Hepatocyte (in vitro differentiated cells): Measurements from ENCODE around the gene HNF4A. TPM values are rescaled to one million over a fixed set of nuclear protein-coding genes. Genes with fewer than 3 reads are reported as not detected.

Experiments
- DNase-seq: peaks from one replicate; pipeline ENCODE4 v3.0.0-alpha.2; 2016; ENCODE audit warnings: low spot score
- H2AFZ ChIP-seq: fragments of 200-600 bp; sonication (generic); 2 replicates; pipeline ENCODE4 v1.6.0; 2016; ENCODE audit warnings: antibody characterized with exemption, mild to moderate bottlenecking
- H3K27ac ChIP-seq: fragments of 200-600 bp; sonication (generic); 2 replicates; pipeline ENCODE4 v1.5.1; 2016; ENCODE audit warnings: mild to moderate bottlenecking
- H3K27me3 ChIP-seq: fragments of 200-600 bp; sonication (generic); 2 replicates; pipeline ENCODE4 v1.6.1; 2016
- H3K36me3 ChIP-seq: fragments of 200-600 bp; sonication (generic); replicated peaks from 2 replicates; pipeline ENCODE4 v1.5.1; 2016; ENCODE audit warnings: low read depth; ENCODE audit not compliant: insufficient read depth
- H3K4me1 ChIP-seq: fragments of 200-600 bp; sonication (generic); 2 replicates; pipeline ENCODE4 v1.5.1; 2016; ENCODE audit warnings: mild to moderate bottlenecking, moderate library complexity; ENCODE audit not compliant: insufficient read depth
- H3K4me2 ChIP-seq: fragments of 200-600 bp; sonication (generic); 2 replicates; pipeline ENCODE4 v1.6.0; 2016
- H3K4me3 ChIP-seq: fragments of 200-600 bp; sonication (generic); 2 replicates; pipeline ENCODE4 v1.5.1; 2016; ENCODE audit warnings: mild to moderate bottlenecking
- H3K79me2 ChIP-seq: fragments of 200-600 bp; sonication (generic); 2 replicates; pipeline ENCODE4 v1.6.0; 2017; ENCODE audit warnings: mild to moderate bottlenecking
- H3K9me2 ChIP-seq: fragments of 200-600 bp; sonication (generic); replicated peaks from 2 replicates; pipeline ENCODE4 v1.6.0; 2017; ENCODE audit warnings: mild to moderate bottlenecking; ENCODE audit not compliant: insufficient read depth
- H3K9me3 ChIP-seq: fragments of 200-600 bp; sonication (generic); 2 replicates; pipeline ENCODE4 v1.5.1; 2016; ENCODE audit warnings: low read depth, mild to moderate bottlenecking
- H4K20me1 ChIP-seq: fragments of 200-600 bp; sonication (generic); 2 replicates; pipeline ENCODE4 v1.6.0; 2016; ENCODE audit warnings: mild to moderate bottlenecking; ENCODE audit not compliant: insufficient read depth, poor library complexity, severe bottlenecking
- CTCF ChIP-seq: fragments of 200-600 bp; sonication (generic); IDR thresholded peaks from 2 replicates; pipeline ENCODE4 v1.5.1; 2016; ENCODE audit warnings: antibody characterized with exemption, mild to moderate bottlenecking; ENCODE audit not compliant: poor library complexity
- EZH2 ChIP-seq: fragments of 200-600 bp; sonication (generic); IDR thresholded peaks from 2 replicates; pipeline ENCODE4 v1.6.1; 2016; ENCODE audit warnings: antibody characterized with exemption, mild to moderate bottlenecking, borderline replicate concordance
- EZH2phosphoT487 ChIP-seq: fragments of 200-600 bp; sonication (generic); IDR thresholded peaks from one replicate; pipeline ENCODE4 v1.6.1; 2018; ENCODE audit warnings: antibody characterized with exemption, mild to moderate bottlenecking, low read depth, moderate library complexity; ENCODE audit not compliant: unreplicated experiment, severe bottlenecking
- WGBS: methylation state at CpG from one replicate; pipeline ENCODE4 v1.1.6; 2016; ENCODE audit warnings: low lambda C conversion rate; ENCODE audit errors: missing lambda C conversion rate; 5-methylcytosine and 5-hydroxymethylcytosine counted together
- polyA plus RNA-seq: library from polyadenylated mRNA; unstranded; fragments of >200 nt; fragmentation: Nextera tagmentation; extraction: Ambion mirVana; gene quantifications from 2 replicates; pipeline ENCODE4 v1.2.1, GENCODE V29; 2016
- total RNA-seq: library from RNA; depleted of rRNA; stranded (reverse); fragments of >200 nt; gene quantifications from 2 replicates; pipeline ENCODE4 v1.2.3, GENCODE V29; 2014

Gene HNF4A
- total and polyA plus RNA-seq, 2 experiments from 2014 or later: 38.2 to 88.0 TPM

GRCh38 chr20:44394702-44395460 is 39.4 kb downstream of the HNF4A start:
- Histone ChIP-seq H3K9me2 (no peaks in the 10 kb centered on the region), H3K4me2 (peak overlapping the region; percentile 64), H3K79me2 (peaks cover 74% of the 10 kb centered on the region), H4K20me1 (peaks cover 2% of the 10 kb centered on the region), H2AFZ (no peak overlapping the region), H3K4me1 (peaks cover 8% of the 10 kb centered on the region), H3K27ac (peak overlapping the region; percentile 66), H3K36me3 (no peaks in the 10 kb centered on the region), H3K4me3 (no peak overlapping the region), H3K27me3 (no peaks in the 10 kb centered on the region), H3K9me3 (no peaks in the 10 kb centered on the region)
- no peak for TF ChIP-seq CTCF
- 69% methylated on average over 15 of the region's 15 CpGs for WGBS
- DNase-seq: no peak

- peaks cover 2% of the 10 kb centered on the region for H4K20me1 ChIP-seq
- TF ChIP-seq CTCF: no peak
- no peak for TF ChIP-seq EZH2phosphoT487
- no peak for TF ChIP-seq EZH2
- H3K36me3 ChIP-seq: no peaks in the 10 kb centered on the region
- WGBS: 73% methylated on average over 11 of the region's 11 CpGs
- no peak overlapping the region for H2AFZ ChIP-seq
- H3K4me1 ChIP-seq: peaks cover 13% of the 10 kb centered on the region
- H3K27me3 ChIP-seq: no peaks in the 10 kb centered on the region
- peak overlapping the region; percentile 66 for H3K27ac ChIP-seq
- no peaks in the 10 kb centered on the region for H3K9me3 ChIP-seq
- peaks cover 68% of the 10 kb centered on the region for H3K79me2 ChIP-seq
- DNase-seq: no peak
- H3K4me3 ChIP-seq: no peak overlapping the region
- H3K9me2 ChIP-seq: no peaks in the 10 kb centered on the region
- peak overlapping the region; percentile 64 for H3K4me2 ChIP-seq
Measured at GRCh38 chr20:44395461-44396340, 40.2 kb downstream of the HNF4A start.

GRCh38 chr20:44396369-44397130 is 41.1 kb downstream of the HNF4A start:
- H3K4me2 ChIP-seq: no peak overlapping the region
- H3K9me3 ChIP-seq: no peaks in the 10 kb centered on the region
- H3K4me3 ChIP-seq: no peak overlapping the region
- H3K9me2 ChIP-seq: no peaks in the 10 kb centered on the region
- H3K27me3 ChIP-seq: no peaks in the 10 kb centered on the region
- no peak for DNase-seq
- H3K27ac ChIP-seq: no peak overlapping the region
- no peaks in the 10 kb centered on the region for H3K36me3 ChIP-seq
- 71% methylated on average over 8 of the region's 8 CpGs for WGBS
- H2AFZ ChIP-seq: no peak overlapping the region
- peaks cover 13% of the 10 kb centered on the region for H3K4me1 ChIP-seq
- H3K79me2 ChIP-seq: peaks cover 64% of the 10 kb centered on the region
- H4K20me1 ChIP-seq: peaks cover 2% of the 10 kb centered on the region
- TF ChIP-seq EZH2phosphoT487 (no peak), CTCF (no peak), EZH2 (no peak)
